HG03571 (cell line): ENCODE data around the gene TEP1.
A peak's percentile ranks its signal among the peaks of the same experiment; 100 is the strongest.
"Not testable (repeated sequence)": the region's sequence is repeated elsewhere in the genome, so short reads cannot be mapped to it uniquely, and the experiment has no call there.

ENCODE experiments used
- ATAC-seq: cut with Tn5 transposase; IDR thresholded peaks from one replicate; pipeline ENCODE4 v1.9.1; 2021; ENCODE audit not compliant: unreplicated experiment

Gene TEP1

GRCh38 chr14:20343862-20344220 is 69.5 kb downstream of the TEP1 start:
- ATAC-seq, result no peak

DNA sequence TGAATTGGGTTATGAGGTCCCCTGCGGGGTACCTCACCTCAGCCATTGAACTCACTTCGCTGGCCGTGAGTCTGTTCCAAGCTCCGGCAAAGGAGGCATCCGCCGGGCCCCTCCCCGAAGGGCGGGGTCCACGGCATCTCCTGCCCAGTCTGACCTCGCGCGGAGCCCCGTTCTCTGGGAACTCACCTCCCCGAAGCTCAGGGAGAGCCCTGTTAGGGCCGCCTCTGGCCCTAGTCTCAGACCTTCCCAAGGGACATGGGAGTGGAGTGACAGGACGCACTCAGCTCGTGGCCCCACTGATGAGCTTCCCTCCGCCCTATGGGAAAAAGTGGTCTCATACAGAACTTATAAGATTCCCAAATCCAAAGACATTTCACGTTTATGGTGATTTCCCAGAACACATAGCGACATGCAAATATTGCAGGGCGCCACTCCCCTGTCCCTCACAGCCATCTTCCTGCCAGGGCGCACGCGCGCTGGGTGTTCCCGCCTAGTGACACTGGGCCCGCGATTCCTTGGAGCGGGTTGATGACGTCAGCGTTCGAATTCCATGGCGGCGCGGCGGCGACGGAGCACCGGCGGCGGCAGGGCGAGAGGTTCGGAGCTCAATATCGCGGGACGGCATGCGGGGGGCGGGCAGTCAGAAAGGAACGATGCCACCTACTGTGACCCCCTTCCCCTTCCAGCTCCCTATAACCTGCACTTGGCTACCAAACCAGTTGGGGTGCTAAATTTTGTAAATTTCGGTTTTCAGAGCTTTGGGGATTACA is 70.0 kb downstream of the TEP1 start, which contains the start of gene PARP2:
Gene PARP2 (plus strand): TSS at position 544 of the 770 bp plus-strand sequence. CDS start 7 bp downstream, at position 551.
- peak; percentile 93 for ATAC-seq

DNA sequence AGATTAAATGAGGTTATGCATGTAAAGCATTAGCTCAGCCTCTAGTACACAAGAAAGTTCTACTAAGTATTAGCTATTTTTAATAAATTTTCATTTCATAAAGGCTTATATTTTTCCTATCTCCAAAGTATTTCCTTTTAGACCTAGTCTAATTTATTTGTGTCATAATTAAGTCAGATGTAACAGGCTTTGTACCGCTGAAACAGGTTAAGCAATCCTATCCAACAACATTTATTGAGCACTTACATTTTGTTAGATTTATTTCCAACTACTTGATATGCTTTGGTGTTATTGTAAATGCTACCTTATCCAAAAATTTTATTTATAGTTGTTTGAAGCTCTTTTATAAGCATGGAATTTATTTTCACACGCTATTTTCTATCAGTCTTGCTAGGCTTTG is 71.7 kb downstream of the TEP1 start:
- no peak for ATAC-seq

DNA sequence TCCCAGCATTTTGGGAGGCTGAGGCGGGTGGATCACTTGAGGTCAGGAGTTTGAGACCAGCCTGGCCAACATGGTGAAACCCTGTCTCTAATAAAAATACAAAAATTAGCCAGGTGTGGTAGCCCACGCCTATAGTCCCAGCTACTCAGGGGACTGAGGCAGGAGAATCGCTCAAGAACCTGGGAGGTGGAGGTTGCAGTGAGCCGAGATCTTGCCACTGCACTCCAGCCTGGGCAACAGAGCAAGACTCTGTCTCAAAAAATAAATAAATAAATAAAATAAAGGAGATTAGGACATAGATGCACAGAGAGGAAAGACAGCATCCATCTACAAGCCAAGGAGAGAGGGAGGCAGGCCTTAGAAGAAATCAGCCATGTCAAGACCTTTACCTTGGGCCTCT is 72.3 kb downstream of the TEP1 start:
- not testable (repeated sequence) for ATAC-seq

GRCh38 chr14:20334017-20334416 is 79.3 kb downstream of the TEP1 start:
- ATAC-seq, result no peak

DNA sequence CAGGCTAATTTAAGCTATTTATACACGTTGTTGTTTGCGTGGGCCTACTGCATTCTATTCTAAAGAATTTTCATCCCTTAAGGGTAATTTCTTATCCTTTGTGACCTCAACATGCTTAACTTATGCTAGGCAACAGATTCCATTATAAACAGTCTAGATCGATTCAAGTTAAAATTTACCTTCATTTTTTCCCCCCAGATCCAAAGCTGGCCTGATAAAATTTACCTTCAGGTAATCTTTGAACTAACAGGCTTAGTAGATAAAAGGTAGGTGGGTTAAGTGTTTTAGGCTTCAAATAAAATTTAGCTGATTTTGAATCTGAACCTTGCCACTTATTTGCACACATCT is 79.8 kb downstream of the TEP1 start:
- no peak for ATAC-seq

- peak; percentile 96 for ATAC-seq
Observed at GRCh38 chr14:20332788-20333493, 80.4 kb downstream of the TEP1 start, which contains the start of gene CCNB1IP1. TSS of gene CCNB1IP1 (minus strand) at chr14:20333279. CDS start at chr14:20316523, 16,756 bp downstream.

DNA sequence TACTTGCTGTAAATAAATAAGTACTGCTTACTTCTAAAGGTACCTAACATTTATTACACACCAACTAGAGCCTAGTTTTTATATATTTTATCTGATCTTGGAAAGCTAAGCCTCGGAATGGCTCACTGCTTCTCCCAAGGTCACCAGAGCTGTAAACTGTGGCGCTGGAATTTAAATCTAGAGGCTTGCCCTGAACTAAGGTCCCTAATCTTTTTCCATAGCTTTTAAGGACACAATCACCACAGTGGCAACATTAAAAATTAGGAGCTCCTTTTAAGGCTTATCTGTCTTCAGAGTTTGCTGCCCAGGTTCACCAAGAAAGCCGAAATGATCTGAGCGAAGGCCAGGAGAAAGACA is 80.9 kb downstream of the TEP1 start:
- ATAC-seq, result no peak

GRCh38 chr14:20331053-20331613 is 82.2 kb downstream of the TEP1 start:
- ATAC-seq, result no peak

GRCh38 chr14:20329355-20329754 is 83.9 kb downstream of the TEP1 start:
- no peak for ATAC-seq

GRCh38 chr14:20328705-20329104 is 84.6 kb downstream of the TEP1 start:
- ATAC-seq, result no peak

GRCh38 chr14:20327005-20327869 is 86.1 kb downstream of the TEP1 start:
- no peak for ATAC-seq

DNA sequence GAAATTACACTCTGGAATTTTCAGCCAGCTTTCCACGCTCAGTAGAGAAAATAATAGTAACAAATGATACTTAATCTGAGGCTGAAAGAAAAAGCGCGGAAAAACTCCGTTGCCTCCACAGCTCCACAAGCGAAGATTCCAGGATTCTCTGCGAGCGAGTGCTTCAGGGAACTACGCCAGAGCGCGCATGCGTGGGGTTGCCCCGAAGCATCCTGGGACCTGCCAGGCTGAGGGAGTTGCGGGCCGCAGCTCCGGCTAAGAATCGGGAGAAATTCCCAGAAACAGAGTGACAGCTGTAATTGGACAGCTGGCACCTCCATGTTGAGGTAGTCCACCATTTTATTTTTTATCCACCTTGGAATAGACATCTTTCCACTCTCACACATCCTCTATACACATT is 95.6 kb downstream of the TEP1 start:
- no peak for ATAC-seq
